HG03103 (cell line): ENCODE measurements around the gene FOXN1.

Experiments
- ATAC-seq: cut with Tn5 transposase; IDR thresholded peaks from one replicate; pipeline ENCODE4 v1.9.1; 2021; ENCODE audit warnings: low read depth; ENCODE audit not compliant: unreplicated experiment

FOXN1 gene

GRCh38 chr17:28523876-28524275 lies 17.7 kb downstream of the FOXN1 start:
- ATAC-seq: no peak

GRCh38 chr17:28524476-28525424 lies 18.6 kb downstream of the FOXN1 start:
- ATAC-seq: no peak

GRCh38 chr17:28526381-28526780 lies 20.2 kb downstream of the FOXN1 start:
- ATAC-seq: no peak

- no peak for ATAC-seq
Observed at GRCh38 chr17:28527181-28527681, 21.1 kb downstream of the FOXN1 start.

- no peak for ATAC-seq
Observed at GRCh38 chr17:28527859-28528258, 21.7 kb downstream of the FOXN1 start.

- no peak for ATAC-seq
Observed at GRCh38 chr17:28528327-28529012, 22.3 kb downstream of the FOXN1 start.

- no peak for ATAC-seq
Observed at GRCh38 chr17:28529013-28529400, 22.9 kb downstream of the FOXN1 start.

GRCh38 chr17:28530250-28530649 lies 24.1 kb downstream of the FOXN1 start:
- no peak for ATAC-seq

GRCh38 chr17:28530926-28531325 lies 24.8 kb downstream of the FOXN1 start:
- ATAC-seq: no peak

- no peak for ATAC-seq
Observed at GRCh38 chr17:28532050-28532960, 26.2 kb downstream of the FOXN1 start.

- no peak for ATAC-seq
Observed at GRCh38 chr17:28533091-28533807, 27.1 kb downstream of the FOXN1 start.

- ATAC-seq: no peak
Observed at GRCh38 chr17:28534740-28535375, 28.7 kb downstream of the FOXN1 start.

- ATAC-seq: no peak
Observed at GRCh38 chr17:28536532-28537218, 30.5 kb downstream of the FOXN1 start.

- ATAC-seq: no peak
Observed at GRCh38 chr17:28537219-28537610, 31.1 kb downstream of the FOXN1 start.

GRCh38 chr17:28538296-28538895 lies 32.2 kb downstream of the FOXN1 start:
- ATAC-seq: no peak

- no peak for ATAC-seq
Observed at GRCh38 chr17:28540231-28540630, 34.1 kb downstream of the FOXN1 start.

GRCh38 chr17:28541439-28541838 lies 35.3 kb downstream of the FOXN1 start:
- ATAC-seq: no peak

- no peak for ATAC-seq
Observed at GRCh38 chr17:28544402-28545140, 38.4 kb downstream of the FOXN1 start.
